GM23338 (cell line): ENCODE measurements around the gene PHLDB3.

Experiments used
- CREB1 ChIP-seq: fragments of 250-450 bp; sonication (Bioruptor Pico); IDR thresholded peaks from 2 replicates; pipeline ENCODE4 v1.5.0; 2020; ENCODE audit warnings: low read depth, mild to moderate bottlenecking, moderate library complexity
- EZH2 ChIP-seq: fragments of 200-600 bp; sonication (generic); IDR thresholded peaks from one replicate; pipeline ENCODE4 v1.8.0; 2017; ENCODE audit warnings: antibody characterized with exemption, mild to moderate bottlenecking, low read depth; ENCODE audit not compliant: unreplicated experiment
- EZH2phosphoT487 ChIP-seq: fragments of 200-600 bp; sonication (generic); IDR thresholded peaks from one replicate; pipeline ENCODE4 v1.8.1; 2018; ENCODE audit warnings: antibody characterized with exemption; ENCODE audit not compliant: unreplicated experiment
- JUNB ChIP-seq: IDR thresholded peaks from one replicate; pipeline ENCODE4 v1.6.1; 2016; ENCODE audit warnings: antibody characterized with exemption; ENCODE audit not compliant: unreplicated experiment
- NANOG ChIP-seq: IDR thresholded peaks from 2 replicates; pipeline ENCODE4 v1.6.1; 2016; ENCODE audit warnings: antibody characterized with exemption, borderline replicate concordance
- POLR2AphosphoS5 ChIP-seq: IDR thresholded peaks from 2 replicates; pipeline ENCODE4 v1.6.1; 2016; ENCODE audit warnings: antibody characterized with exemption, low read depth
- ZNF114 ChIP-seq: fragments of 250-450 bp; sonication (Bioruptor Pico); IDR thresholded peaks from 2 replicates; pipeline ENCODE4 v1.5.0; 2020; ENCODE audit warnings: mild to moderate bottlenecking, moderate library complexity
- ZNF331 ChIP-seq: fragments of 250-450 bp; sonication (Bioruptor Pico); IDR thresholded peaks from 2 replicates; pipeline ENCODE4 v1.5.0; 2020; ENCODE audit warnings: low read depth, mild to moderate bottlenecking, moderate library complexity
- TF ChIP-seq, protein P1 (sequence below), 2 experiments: fragments of 200-600 bp in 1 of 2; sonication (generic) in 1 of 2; conservative IDR thresholded peaks; 2 replicates each; pipeline versions ENCODE4 v1.5.1 to v1.6.1; 2016 to 2017; ENCODE audit warnings: antibody characterized with exemption in 2 of 2, low read depth in 2 of 2, mild to moderate bottlenecking in 2 of 2, moderate library complexity in 1 of 2
- TF ChIP-seq, protein P2 (sequence below): IDR thresholded peaks from one replicate; pipeline ENCODE4 v1.6.1; 2018; ENCODE audit warnings: antibody characterized with exemption; ENCODE audit not compliant: unreplicated experiment
- TF ChIP-seq, protein P3 (sequence below): fragments of 250-450 bp; sonication (Bioruptor Pico); IDR thresholded peaks from 2 replicates; pipeline ENCODE4 v1.5.0; 2020; ENCODE audit warnings: mild to moderate bottlenecking, moderate library complexity

DNA sequence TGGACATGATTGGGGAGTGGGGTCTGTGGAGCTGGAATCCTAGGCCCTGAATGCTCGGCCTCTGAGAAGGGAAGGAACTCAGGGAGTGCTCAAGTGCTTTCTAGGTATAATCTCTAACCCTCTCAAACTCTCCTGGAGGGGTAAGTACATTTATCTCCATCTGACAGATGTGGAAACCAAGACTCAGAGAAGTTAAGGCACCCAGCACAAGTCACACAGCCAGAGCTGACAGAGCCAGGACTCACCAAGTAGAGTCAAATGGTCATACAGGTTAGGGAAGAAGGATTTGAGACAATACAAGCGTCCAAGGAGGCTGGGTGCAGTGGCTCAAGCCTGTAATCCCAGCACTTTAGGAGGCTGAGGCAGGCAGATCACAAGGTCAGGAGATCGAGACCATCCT is 26.2 kb downstream of the PHLDB3 start:
- TF ChIP-seq, protein P1, sequence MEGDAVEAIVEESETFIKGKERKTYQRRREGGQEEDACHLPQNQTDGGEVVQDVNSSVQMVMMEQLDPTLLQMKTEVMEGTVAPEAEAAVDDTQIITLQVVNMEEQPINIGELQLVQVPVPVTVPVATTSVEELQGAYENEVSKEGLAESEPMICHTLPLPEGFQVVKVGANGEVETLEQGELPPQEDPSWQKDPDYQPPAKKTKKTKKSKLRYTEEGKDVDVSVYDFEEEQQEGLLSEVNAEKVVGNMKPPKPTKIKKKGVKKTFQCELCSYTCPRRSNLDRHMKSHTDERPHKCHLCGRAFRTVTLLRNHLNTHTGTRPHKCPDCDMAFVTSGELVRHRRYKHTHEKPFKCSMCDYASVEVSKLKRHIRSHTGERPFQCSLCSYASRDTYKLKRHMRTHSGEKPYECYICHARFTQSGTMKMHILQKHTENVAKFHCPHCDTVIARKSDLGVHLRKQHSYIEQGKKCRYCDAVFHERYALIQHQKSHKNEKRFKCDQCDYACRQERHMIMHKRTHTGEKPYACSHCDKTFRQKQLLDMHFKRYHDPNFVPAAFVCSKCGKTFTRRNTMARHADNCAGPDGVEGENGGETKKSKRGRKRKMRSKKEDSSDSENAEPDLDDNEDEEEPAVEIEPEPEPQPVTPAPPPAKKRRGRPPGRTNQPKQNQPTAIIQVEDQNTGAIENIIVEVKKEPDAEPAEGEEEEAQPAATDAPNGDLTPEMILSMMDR (conservative IDR thresholded peaks at IDR 0.05; ENCODE audit: low read depth in 2 of 2), result no peak
- TF ChIP-seq, protein P2, sequence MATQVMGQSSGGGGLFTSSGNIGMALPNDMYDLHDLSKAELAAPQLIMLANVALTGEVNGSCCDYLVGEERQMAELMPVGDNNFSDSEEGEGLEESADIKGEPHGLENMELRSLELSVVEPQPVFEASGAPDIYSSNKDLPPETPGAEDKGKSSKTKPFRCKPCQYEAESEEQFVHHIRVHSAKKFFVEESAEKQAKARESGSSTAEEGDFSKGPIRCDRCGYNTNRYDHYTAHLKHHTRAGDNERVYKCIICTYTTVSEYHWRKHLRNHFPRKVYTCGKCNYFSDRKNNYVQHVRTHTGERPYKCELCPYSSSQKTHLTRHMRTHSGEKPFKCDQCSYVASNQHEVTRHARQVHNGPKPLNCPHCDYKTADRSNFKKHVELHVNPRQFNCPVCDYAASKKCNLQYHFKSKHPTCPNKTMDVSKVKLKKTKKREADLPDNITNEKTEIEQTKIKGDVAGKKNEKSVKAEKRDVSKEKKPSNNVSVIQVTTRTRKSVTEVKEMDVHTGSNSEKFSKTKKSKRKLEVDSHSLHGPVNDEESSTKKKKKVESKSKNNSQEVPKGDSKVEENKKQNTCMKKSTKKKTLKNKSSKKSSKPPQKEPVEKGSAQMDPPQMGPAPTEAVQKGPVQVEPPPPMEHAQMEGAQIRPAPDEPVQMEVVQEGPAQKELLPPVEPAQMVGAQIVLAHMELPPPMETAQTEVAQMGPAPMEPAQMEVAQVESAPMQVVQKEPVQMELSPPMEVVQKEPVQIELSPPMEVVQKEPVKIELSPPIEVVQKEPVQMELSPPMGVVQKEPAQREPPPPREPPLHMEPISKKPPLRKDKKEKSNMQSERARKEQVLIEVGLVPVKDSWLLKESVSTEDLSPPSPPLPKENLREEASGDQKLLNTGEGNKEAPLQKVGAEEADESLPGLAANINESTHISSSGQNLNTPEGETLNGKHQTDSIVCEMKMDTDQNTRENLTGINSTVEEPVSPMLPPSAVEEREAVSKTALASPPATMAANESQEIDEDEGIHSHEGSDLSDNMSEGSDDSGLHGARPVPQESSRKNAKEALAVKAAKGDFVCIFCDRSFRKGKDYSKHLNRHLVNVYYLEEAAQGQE, result no peak
- TF ChIP-seq CREB1, result no peak
- TF ChIP-seq POLR2AphosphoS5, result no peak
- TF ChIP-seq EZH2, result no peak
- no peak for TF ChIP-seq ZNF331 (CRISPR knock-in tag)
- TF ChIP-seq EZH2phosphoT487, result no peak
- no peak for TF ChIP-seq JUNB
- no peak for TF ChIP-seq ZNF114 (CRISPR knock-in tag)
- TF ChIP-seq NANOG, result no peak
- TF ChIP-seq, protein P3, sequence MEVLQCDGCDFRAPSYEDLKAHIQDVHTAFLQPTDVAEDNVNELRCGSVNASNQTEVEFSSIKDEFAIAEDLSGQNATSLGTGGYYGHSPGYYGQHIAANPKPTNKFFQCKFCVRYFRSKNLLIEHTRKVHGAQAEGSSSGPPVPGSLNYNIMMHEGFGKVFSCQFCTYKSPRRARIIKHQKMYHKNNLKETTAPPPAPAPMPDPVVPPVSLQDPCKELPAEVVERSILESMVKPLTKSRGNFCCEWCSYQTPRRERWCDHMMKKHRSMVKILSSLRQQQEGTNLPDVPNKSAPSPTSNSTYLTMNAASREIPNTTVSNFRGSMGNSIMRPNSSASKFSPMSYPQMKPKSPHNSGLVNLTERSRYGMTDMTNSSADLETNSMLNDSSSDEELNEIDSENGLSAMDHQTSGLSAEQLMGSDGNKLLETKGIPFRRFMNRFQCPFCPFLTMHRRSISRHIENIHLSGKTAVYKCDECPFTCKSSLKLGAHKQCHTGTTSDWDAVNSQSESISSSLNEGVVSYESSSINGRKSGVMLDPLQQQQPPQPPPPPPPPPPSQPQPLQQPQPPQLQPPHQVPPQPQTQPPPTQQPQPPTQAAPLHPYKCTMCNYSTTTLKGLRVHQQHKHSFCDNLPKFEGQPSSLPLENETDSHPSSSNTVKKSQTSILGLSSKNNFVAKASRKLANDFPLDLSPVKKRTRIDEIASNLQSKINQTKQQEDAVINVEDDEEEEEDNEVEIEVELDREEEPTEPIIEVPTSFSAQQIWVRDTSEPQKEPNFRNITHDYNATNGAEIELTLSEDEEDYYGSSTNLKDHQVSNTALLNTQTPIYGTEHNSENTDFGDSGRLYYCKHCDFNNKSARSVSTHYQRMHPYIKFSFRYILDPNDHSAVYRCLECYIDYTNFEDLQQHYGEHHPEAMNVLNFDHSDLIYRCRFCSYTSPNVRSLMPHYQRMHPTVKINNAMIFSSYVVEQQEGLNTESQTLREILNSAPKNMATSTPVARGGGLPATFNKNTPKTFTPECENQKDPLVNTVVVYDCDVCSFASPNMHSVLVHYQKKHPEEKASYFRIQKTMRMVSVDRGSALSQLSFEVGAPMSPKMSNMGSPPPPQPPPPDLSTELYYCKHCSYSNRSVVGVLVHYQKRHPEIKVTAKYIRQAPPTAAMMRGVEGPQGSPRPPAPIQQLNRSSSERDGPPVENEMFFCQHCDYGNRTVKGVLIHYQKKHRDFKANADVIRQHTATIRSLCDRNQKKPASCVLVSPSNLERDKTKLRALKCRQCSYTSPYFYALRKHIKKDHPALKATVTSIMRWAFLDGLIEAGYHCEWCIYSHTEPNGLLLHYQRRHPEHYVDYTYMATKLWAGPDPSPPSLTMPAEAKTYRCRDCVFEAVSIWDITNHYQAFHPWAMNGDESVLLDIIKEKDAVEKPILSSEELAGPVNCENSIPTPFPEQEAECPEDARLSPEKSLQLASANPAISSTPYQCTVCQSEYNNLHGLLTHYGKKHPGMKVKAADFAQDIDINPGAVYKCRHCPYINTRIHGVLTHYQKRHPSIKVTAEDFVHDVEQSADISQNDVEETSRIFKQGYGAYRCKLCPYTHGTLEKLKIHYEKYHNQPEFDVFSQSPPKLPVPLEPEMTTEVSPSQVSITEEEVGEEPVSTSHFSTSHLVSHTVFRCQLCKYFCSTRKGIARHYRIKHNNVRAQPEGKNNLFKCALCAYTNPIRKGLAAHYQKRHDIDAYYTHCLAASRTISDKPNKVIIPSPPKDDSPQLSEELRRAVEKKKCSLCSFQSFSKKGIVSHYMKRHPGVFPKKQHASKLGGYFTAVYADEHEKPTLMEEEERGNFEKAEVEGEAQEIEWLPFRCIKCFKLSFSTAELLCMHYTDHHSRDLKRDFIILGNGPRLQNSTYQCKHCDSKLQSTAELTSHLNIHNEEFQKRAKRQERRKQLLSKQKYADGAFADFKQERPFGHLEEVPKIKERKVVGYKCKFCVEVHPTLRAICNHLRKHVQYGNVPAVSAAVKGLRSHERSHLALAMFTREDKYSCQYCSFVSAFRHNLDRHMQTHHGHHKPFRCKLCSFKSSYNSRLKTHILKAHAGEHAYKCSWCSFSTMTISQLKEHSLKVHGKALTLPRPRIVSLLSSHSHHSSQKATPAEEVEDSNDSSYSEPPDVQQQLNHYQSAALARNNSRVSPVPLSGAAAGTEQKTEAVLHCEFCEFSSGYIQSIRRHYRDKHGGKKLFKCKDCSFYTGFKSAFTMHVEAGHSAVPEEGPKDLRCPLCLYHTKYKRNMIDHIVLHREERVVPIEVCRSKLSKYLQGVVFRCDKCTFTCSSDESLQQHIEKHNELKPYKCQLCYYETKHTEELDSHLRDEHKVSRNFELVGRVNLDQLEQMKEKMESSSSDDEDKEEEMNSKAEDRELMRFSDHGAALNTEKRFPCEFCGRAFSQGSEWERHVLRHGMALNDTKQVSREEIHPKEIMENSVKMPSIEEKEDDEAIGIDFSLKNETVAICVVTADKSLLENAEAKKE (CRISPR knock-in tag), result no peak
